NCI-H1417 treated with DMSO at 0.1 percent for 48 hours (cell line): ENCODE measurements around the gene ANO9.

Experiments used
- DNase-seq: peaks from one replicate; lab custom pipeline; 2025; lab: John Stamatoyannopoulos, UW

Gene ANO9

DNA sequence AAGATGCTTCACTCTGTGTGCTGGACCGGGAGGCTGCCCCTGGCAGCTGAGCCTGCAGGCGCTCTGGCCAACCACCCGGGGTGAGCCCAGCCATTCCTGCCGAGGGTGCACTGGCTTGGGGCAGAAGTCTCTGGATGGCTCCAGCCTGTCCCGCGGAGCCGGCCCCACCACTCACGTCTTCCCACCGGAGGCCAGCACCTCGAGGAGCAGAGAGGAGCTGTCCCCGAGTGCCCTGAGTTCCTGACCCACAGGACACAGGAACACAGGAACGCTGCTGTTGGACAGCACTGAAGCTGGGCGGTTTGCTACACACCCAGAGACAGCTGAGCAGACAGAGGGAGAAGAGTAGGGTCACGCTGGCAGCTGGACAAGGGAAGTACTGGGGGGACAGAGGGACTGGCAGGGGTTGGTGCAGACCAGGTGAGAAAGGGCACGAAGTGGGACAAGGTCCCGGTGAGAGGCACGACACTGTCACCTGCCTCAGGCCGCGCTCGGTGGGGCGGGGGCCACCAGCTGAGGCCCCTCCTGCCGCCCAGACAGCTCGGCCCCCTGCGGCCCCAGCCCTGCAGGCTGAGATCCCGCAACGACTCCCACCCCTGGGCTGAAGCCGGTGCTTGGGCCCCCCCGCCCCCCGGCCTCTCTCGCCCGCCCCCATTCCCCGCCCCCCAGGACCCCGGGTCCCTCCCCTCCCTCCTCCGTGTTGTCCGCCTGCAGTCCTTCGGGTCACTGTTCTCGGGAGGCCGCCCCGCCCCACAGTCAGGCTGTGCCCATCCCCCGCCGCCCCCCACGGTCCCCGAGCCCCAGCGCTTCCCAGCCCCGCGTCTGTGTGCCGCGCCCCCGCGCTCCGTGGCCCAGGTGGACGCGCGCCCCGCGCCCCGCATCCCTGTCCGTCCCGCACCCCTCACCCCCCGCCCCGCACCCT, 73.1 kb downstream of the ANO9 start:
- DNase-seq: no peak

DNA sequence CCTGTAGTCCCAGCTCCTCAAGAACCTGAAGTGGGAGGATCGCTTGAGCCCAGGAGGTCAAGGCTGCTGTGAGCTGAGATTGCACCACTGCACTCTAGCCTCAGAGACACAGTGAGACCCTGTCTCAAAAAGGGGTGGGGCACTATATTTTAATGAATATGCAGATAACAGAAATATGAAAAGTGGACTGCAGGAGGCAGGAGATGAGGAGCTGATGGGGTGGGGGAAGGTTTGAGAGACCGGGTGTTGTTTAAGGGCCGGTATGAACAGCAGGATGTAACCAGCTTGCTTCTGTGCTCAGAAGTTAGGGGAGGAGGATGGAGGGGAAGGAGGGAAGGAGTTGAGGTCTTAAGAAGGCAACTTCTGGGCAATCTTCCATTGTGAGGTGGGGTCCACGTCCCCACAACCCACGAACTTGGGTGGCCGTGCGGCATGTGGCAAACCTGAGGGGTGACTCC, 73.8 kb downstream of the ANO9 start:
- DNase-seq: no peak
